Stimulated activated CD8-positive, alpha-beta memory T cell treated with anti-CD3 and anti-CD28 coated beads, Interleukin-12 subunit alpha, Interleukin-12 subunit beta, amount 100 ng/mL, for 24 hours (primary cell): ENCODE measurements around the gene TM9SF2.
A peak's percentile ranks its signal among the peaks of the same experiment; 100 is the strongest.

ENCODE experiments used
- DNase-seq: peaks from one replicate; pipeline ENCODE4 v3.0.0-alpha.2; 2020; ENCODE audit errors: extremely low read depth

The TM9SF2 gene

DNA sequence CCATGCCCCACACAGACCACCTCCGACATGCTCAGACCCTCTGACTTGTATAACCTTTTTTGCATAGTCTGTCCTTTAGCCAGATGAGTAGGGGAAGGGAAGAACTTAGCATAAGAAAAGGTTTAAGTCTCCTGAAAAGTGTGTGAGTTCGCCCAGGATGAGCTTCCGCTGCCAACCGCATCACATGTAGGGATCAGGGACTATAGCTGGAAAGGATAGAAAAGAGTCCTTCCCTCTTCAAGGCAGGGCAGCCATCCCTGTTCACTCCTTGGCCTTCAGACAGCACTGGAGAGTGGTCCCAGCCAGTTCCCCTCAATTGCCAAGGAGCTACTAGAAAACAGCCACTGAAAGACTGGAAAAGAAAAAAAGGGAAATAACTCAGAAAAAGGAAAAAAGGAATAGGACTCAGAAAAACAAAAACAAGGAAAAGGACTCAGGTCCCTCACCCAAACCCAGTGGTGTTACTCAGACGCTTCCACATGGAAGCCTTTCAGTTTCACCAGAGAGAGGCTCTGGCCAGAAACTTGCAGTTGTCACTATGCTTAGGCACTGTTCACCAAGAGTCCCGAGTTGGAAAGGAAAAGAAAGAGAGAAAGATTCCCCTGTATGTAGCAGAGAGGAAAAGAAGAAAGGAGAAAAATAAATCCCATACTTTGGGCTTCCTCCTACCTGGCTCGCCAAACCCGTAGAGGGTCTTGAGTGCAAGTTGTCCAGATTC, 5.6 kb upstream of the TM9SF2 start:
- DNase-seq, result no peak

DNA sequence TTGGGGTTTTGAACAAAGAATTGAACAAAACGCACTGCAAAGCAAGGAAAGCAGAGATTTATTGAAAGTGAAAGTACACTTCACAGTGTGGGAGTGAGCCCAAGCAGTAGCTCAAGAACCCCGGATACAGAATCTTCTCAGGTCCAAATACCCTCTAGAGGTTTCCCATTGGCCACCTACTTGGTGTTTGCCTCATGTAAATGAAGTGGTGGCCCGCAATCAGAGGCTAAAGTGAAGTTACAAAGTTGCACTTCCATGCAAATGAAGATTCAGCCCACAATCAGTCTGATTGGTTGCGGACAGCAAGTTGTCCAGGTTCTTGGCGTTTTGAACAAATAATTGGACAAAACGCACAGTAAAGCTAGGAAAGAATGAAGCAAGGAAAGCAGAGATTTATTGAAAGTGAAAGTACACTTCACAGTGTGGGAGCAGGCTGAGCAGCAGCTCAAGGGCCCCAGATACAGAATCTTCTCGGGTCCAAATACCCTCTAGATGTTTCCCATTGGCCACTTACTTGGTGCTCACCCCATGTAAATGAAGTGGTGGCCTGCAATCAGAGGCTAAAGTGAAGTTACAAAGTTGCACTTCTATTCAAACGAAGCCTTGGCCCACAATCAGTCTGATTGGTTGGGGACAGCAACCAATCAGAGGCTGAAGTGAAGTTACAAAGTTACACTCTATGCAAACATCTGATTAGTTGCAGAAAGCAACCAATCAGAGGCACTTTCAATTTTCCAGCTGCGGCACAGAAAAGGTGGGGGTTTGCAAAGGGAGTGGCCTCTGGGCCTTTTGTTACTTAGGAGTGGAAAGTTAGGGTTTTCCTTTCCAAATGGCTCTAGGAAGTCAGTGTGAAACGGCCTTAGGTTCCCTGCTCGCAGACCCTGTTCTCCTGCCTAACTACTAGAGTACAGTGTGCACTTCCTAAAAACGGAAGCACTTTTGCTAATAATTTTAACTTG, 4.8 kb upstream of the TM9SF2 start:
- no peak for DNase-seq

GRCh38 chr13:99498171-99499161, 2.8 kb upstream of the TM9SF2 start:
- peak; percentile 93 for DNase-seq

- no peak for DNase-seq
Observed at GRCh38 chr13:99500839-99501183, 461 bp upstream of the TM9SF2 start.

- DNase-seq, result no peak
Observed at GRCh38 chr13:99501848-99502301, 603 bp downstream of the TM9SF2 start.

- DNase-seq, result no peak
Observed at GRCh38 chr13:99505814-99506269, 4.6 kb downstream of the TM9SF2 start.

DNA sequence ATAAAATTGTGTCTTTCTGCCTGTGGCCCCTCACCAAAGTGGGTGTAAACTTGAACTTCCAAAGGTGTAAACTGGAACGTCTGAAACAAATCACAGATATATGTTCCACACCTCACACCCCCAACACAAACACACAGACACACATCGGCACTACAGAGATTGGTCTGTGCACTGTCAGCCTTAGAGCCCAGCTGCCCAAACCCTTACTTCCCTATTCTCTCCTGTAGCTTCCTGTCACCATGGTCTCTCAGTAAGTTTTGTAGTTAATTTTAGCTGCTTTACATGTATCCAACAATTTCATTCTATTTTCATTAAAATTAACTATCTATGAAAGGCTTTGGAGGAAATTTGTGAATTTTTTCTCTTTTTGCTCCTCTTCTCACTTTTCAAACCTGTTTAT, 5.4 kb downstream of the TM9SF2 start:
- no peak for DNase-seq

DNA sequence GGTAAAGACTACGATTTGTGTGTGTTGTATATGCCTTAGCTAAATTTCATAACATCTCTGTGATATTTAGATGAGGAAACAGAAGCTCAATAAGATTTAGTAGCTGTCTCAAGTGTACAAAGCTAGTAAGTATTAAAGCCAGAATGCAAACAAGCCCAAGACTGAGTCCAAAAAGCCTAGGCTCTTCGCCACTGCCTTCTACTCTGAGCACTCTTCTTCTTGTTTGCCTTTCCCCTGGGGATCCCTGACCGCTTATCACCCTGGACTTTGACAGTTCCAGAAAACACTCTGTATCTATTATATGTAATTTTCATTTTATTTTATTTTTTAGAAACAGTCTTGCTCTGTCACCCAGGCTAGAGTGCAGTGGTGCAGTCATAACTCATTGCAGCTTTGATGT, 5.8 kb downstream of the TM9SF2 start:
- DNase-seq, result no peak

DNA sequence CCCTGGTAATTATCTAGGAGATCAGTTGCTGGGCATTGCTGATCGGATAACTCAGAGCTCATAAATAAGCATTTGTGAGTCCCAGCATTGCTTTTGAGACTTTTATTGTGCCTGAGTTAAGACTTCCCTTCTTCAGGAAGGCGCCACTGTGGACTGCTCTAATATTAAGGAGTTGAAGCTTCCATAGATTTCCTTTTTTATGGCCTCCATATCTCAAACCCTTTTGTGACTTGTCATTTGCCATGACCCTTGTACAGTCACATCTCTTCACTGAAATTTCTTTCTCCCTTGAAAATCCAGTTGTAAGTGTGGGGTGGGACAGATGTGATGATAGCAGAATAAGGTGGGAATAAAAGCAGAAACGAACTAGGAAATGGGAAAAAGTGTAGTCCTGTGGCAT, 6.3 kb downstream of the TM9SF2 start:
- DNase-seq, result no peak

- DNase-seq, result no peak
Observed at GRCh38 chr13:99507986-99508385, 6.7 kb downstream of the TM9SF2 start.

GRCh38 chr13:99509479-99509878, 8.2 kb downstream of the TM9SF2 start:
- no peak for DNase-seq

DNA sequence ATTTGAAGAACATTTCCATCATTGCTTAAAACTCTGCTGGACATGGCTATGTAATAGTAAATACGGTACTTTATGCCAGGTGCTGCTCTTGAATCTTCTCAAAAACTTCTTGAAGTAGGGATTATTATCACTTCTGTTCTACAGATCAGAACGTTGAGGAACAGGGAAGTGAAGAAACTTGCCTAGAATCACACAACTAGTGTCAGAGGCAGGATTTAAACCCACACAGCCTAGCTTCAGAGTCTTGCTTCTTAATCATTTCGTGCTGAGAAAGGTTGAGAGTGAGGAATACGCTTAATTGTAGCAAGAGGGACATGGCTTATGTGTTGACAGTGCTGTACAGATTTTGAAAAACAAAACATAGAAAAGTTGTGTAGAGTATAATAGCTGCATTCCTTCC, 13.5 kb downstream of the TM9SF2 start:
- no peak for DNase-seq

DNA sequence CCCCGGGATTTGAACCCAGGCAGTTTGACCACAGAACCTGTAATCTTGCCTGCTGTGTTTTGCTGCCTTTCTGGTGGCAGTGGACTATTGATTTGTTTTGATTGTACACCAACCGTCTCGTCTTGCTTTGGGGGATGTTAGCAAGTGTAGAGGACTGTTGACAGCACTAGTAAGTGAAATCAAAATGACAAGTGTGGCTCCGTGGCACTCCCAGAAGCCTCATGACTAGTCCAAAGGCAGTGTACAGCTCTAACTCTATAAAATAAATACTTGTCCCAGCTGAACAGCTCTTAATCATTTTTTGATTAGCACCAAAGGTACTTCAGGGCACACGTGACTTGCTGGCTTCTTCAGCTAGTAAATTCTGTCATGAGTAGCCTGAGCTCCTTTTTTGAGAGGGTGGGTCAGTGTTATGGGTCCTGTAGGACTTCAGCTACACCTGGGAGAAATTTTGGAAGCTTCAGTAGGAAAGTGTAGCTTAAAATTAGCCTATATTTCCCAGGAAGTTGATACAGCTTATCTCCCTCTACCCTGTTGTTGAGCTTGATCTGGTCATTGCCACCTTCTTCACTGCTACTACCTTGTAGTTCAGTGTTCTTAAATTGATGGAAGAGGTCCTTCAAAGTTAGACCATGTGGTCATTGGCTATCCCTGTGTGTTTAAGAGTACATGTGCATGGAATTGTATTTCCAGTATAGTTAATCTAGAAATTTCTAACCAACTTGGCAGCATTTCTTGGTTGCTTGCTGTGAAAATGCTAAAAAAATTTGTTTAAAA, 15.1 kb downstream of the TM9SF2 start:
- no peak for DNase-seq

GRCh38 chr13:99517577-99517976, 16.3 kb downstream of the TM9SF2 start:
- no peak for DNase-seq

DNA sequence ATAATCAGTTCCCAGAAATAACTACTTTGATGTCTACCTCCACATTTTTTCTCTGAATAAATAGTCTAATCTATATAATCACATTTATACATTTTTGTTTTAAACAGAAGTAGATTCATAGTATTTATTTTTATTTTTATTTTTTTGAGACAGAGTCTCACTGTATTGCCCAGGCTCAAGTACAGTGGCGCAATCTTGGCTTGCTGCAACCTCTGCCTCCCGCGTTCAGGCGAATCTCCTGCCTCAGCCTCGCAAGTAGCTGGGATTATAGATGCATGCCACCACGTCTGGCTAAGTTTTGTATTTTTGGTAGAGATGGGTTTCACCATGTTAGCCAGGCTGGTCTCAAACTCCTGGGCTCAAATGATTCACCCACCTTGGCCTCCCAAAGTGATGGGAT, 16.7 kb downstream of the TM9SF2 start:
- DNase-seq, result no peak

GRCh38 chr13:99522298-99522697, 21.0 kb downstream of the TM9SF2 start:
- DNase-seq, result no peak

GRCh38 chr13:99523838-99524237, 22.6 kb downstream of the TM9SF2 start:
- DNase-seq, result no peak

DNA sequence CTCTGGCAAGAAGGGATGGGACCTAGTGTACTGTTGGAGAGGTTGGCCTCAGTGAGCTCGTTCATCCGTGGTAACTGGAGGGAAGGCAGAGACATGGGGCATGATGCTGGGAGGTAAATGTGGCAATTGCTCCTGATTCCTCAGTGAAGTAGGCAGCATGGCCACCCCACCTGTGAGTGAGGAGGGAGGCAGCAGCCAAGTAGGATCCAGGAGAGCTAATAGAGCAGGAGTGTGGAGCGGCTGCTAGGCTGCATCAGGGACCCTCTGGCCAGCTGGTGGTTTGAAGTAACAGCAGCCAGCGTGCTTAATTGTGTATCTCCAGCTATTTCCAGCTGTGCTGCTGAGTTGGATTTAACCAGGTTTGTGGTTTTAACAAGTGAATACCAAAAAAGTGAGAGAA, 24.7 kb downstream of the TM9SF2 start:
- DNase-seq, result no peak

DNA sequence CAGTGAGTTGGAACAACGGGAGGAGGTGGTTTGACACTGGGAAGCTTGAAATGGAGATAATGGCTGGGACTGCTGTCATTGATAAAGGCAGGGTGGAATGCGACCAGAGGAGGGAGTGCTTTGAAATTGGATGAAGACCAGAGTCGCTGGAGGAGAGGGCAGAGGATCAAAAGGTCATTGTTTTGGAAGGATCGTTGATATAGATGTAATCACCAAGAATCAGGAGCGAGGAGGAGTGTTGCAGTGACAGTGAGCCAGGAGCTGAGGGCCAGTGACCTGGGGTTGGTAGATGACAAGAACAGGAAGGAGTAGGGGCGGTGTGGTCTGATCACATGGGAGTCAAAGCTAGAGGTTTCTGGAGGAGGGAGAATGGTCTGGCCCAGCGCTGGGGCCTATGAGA, 25.3 kb downstream of the TM9SF2 start:
- no peak for DNase-seq

DNA sequence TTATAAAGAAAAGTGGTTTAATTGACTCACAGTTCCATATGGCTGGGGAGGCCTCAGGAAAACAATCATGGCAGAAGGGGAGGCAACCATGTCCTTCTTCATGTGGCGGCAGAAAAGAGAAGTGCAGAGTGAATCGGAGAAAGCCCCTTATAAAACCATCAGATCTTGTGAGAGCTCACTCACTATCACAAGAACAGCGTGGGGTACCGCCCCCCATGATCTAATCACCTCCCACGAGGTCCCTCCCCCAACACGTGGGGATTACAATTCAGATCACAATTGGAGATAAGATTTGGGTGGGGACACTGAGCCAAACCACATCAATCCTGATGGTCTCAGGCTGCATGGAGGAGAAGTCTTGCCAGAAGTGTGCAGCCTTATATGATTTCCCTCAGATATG, 26.0 kb downstream of the TM9SF2 start:
- no peak for DNase-seq

GRCh38 chr13:99528547-99528946, 27.3 kb downstream of the TM9SF2 start:
- DNase-seq, result no peak
